GM12878 (cell line): ENCODE results near the gene IGSF6. TPM values are rescaled to one million over a fixed set of nuclear protein-coding genes. Genes with fewer than 3 reads are reported as not detected.

Source experiments
- ATAC-seq: fragments of 200-7000 bp; cut with Tn5 transposase; 3 replicates; pipeline ENCODE4 v1.9.1; 2020; ENCODE audit warnings: mild to moderate bottlenecking, moderate library complexity
- BruUV-seq: library from RNA; stranded (reverse); fragments of 400-500 nt; replicated peaks from 2 replicates; lab custom pipeline; 2021; lab: Mats Ljungman, UMichigan
- CTCF ChIA-PET: fragments of 300-600 bp; sonication (Branson Sonifier 250); formaldehyde crosslinking; extraction: SDS; loops from one replicate; lab custom pipeline; 2021; ENCODE audit warnings: inconsistent platforms; lab: Yijun Ruan, JAX
- POLR2A ChIA-PET: fragments of 350-600 bp; formaldehyde crosslinking; extraction: SDS; loops from one replicate; lab custom pipeline; 2021; ENCODE audit warnings: inconsistent platforms; lab: Charles Lee
- RAD21 ChIA-PET: fragments of 300-600 bp; sonication (Branson Sonifier 250); formaldehyde crosslinking; loops from one replicate; lab custom pipeline; 2023; ENCODE audit warnings: antibody characterized with exemption; ENCODE audit not compliant: unreplicated experiment; lab: Charles Lee
- SMC1A ChIA-PET: fragments of 300-600 bp; sonication (Branson Sonifier 250); formaldehyde crosslinking; loops from one replicate; lab custom pipeline; 2023; ENCODE audit not compliant: unreplicated experiment, uncharacterized antibody; lab: Charles Lee
- DNase-seq: peaks from one replicate; pipeline ENCODE4 v3.0.0-alpha.2; 2011; ENCODE audit warnings: low read depth, low spot score
- FAIRE-seq: peaks from 3 replicates; lab custom pipeline; 2011; peaks lifted over from hg19 to GRCh38; lab: Jason Lieb, UNC
- H2AFZ ChIP-seq: 2 replicates; pipeline ENCODE4 v1.6.0; 2011; ENCODE audit warnings: low read depth, low read length, control low read depth; ENCODE audit not compliant: control insufficient read depth
- H3K27ac ChIP-seq: 2 replicates; pipeline ENCODE4 v1.5.1; 2011; ENCODE audit warnings: control low read depth; ENCODE audit not compliant: control insufficient read depth, insufficient read depth
- H3K27me3 ChIP-seq, 2 experiments: replicated peaks in 1 of 2; 2 replicates each; pipeline versions ENCODE4 v1.6.0 to v1.6.1; 2011; ENCODE audit warnings: low read length in 1 of 2; ENCODE audit not compliant: control insufficient read depth in 2 of 2, insufficient read depth in 2 of 2
- H3K36me3 ChIP-seq, 2 experiments: 2 replicates each; pipeline ENCODE4 v1.5.1; 2011; ENCODE audit warnings: low read length in 1 of 2; ENCODE audit not compliant: control insufficient read depth in 2 of 2, insufficient read depth in 2 of 2
- H3K4me1 ChIP-seq: 2 replicates; pipeline ENCODE4 v1.6.1; 2011; ENCODE audit warnings: mild to moderate bottlenecking, low read length, moderate library complexity, mixed read lengths; ENCODE audit not compliant: control insufficient read depth, insufficient read depth
- H3K4me2 ChIP-seq: 2 replicates; pipeline ENCODE4 v1.6.0; 2011; ENCODE audit warnings: control low read depth; ENCODE audit not compliant: control insufficient read depth, insufficient read depth
- H3K4me3 ChIP-seq: fragments of 200-600 bp; sonication (generic); 2 replicates; pipeline ENCODE4 v1.5.1; 2016
- H3K79me2 ChIP-seq: 2 replicates; pipeline ENCODE4 v1.6.0; 2011; ENCODE audit warnings: low read length; ENCODE audit not compliant: control insufficient read depth, insufficient read depth
- H3K9ac ChIP-seq: 2 replicates; pipeline ENCODE4 v1.8.0; 2011; ENCODE audit warnings: low read length, control low read depth, mixed read lengths; ENCODE audit not compliant: control insufficient read depth, insufficient read depth
- H3K9me3 ChIP-seq: replicated peaks from 3 replicates; pipeline ENCODE4 v1.5.1; 2011; ENCODE audit warnings: mild to moderate bottlenecking, low read length; ENCODE audit not compliant: control insufficient read depth, insufficient read depth
- H4K20me1 ChIP-seq: 2 replicates; pipeline ENCODE4 v1.6.0; 2011; ENCODE audit not compliant: control insufficient read depth, insufficient read depth
- DPF2 ChIP-seq: fragments of 450-650 bp; IDR thresholded peaks from 2 replicates; pipeline ENCODE4 v1.6.1; 2017; ENCODE audit warnings: mild to moderate bottlenecking
- FOXM1 ChIP-seq: IDR thresholded peaks from 2 replicates; pipeline ENCODE4 v1.6.1; 2012; ENCODE audit warnings: low read depth, mild to moderate bottlenecking, inconsistent platforms, low read length, moderate library complexity
- HDAC2 ChIP-seq: fragments of 200-600 bp; sonication (generic); IDR thresholded peaks from 2 replicates; pipeline ENCODE4 v1.6.1; 2017
- IKZF2 ChIP-seq, 2 experiments: fragments of 450-650 bp; IDR thresholded peaks; 2 replicates each; pipeline ENCODE4 v1.6.1; 2017; ENCODE audit warnings: mild to moderate bottlenecking in 2 of 2, moderate library complexity in 2 of 2
- MYB ChIP-seq: fragments of 150-350 bp; IDR thresholded peaks from 2 replicates; pipeline ENCODE4 v1.6.1; 2014; ENCODE audit warnings: mild to moderate bottlenecking, low read depth, low read length, borderline replicate concordance
- NFXL1 ChIP-seq: fragments of 450-650 bp; IDR thresholded peaks from 2 replicates; pipeline ENCODE4 v1.6.1; 2017; ENCODE audit warnings: antibody characterized with exemption, mild to moderate bottlenecking, borderline replicate concordance
- NR2C2 ChIP-seq: IDR thresholded peaks from 2 replicates; pipeline ENCODE4 v1.6.1; 2011; ENCODE audit warnings: borderline replicate concordance, low read depth; ENCODE audit not compliant: control insufficient read depth, insufficient read length
- SP1 ChIP-seq: IDR thresholded peaks from one replicate; pipeline ENCODE4 v1.6.1; 2011; ENCODE audit warnings: low read depth, low read length
- TCF12 ChIP-seq: IDR thresholded peaks from 2 replicates; pipeline ENCODE4 v1.6.1; 2011; ENCODE audit warnings: low read depth, mild to moderate bottlenecking, low read length
- ZSCAN29 ChIP-seq: fragments of 450-650 bp; IDR thresholded peaks from 2 replicates; pipeline ENCODE4 v1.6.1; 2017; ENCODE audit warnings: mild to moderate bottlenecking, moderate library complexity
- WGBS: methylation state at CpG from one replicate; pipeline ENCODE4 v1.1.6; 2016; ENCODE audit warnings: low lambda C conversion rate; ENCODE audit not compliant: insufficient replicate concordance, insufficient coverage; ENCODE audit errors: missing lambda C conversion rate; 5-methylcytosine and 5-hydroxymethylcytosine counted together
- in situ Hi-C: fragments of 300-500 bp; cut with MboI; formaldehyde crosslinking; loops from 9 replicates; pipeline ENCODE4 v1.14.3; 2018; ENCODE audit warnings: mixed read lengths
- intact Hi-C: fragments of 100-400 bp; cut with micrococcal nuclease; formaldehyde crosslinking; loops from one replicate; pipeline ENCODE4 v1.14.2; 2022; ENCODE audit not compliant: unreplicated experiment
- polyA plus RNA-seq, 11 experiments: library from polyadenylated mRNA; depleted of rRNA in 4 of 11; unstranded in 6 of 11; stranded (reverse) in 5 of 11; fragments of >200 nt; fragmentation: Nextera tagmentation in 4 of 11; fragmentation: Illumina TruSeq in 1 of 11; extraction: Ambion mirVana in 4 of 11; extraction: Trizol in 1 of 11; gene quantifications; 1 replicate in 1 of 11; 2 replicates in 10 of 11; pipeline versions ENCODE4 v1.2.1 to v1.2.3, GENCODE V29; 2011 to 2016; ENCODE audit warnings: inconsistent platforms in 2 of 11, missing spikeins in 2 of 11, low read depth in 1 of 11
- total RNA-seq, 4 experiments: library from RNA; depleted of rRNA in 3 of 4; stranded (reverse); fragments of >200 nt in 3 of 4; fragmentation: Illumina TruSeq in 1 of 4; extraction: Trizol in 1 of 4; gene quantifications; 2 replicates each; pipeline versions ENCODE4 v1.2.1 to v1.2.3, GENCODE V29; 2013 to 2021
- TF ChIP-seq, protein P1 (sequence below): IDR thresholded peaks from 2 replicates; pipeline ENCODE4 v1.6.1; 2012; ENCODE audit warnings: mild to moderate bottlenecking, low read depth, low read length
- TF ChIP-seq, protein P2 (sequence below): IDR thresholded peaks from 2 replicates; pipeline ENCODE4 v1.6.1; 2012; ENCODE audit warnings: improper control_type of control experiment, low read depth, low read length; ENCODE audit not compliant: insufficient replicate concordance

IGSF6 gene
- total and polyA plus RNA-seq, 10 of the 15 experiments (the other 5 are each of a cell fraction or from before 2014, with no cell fraction given) = 0.32 to 1.2 (median 0.72) TPM

DNA sequence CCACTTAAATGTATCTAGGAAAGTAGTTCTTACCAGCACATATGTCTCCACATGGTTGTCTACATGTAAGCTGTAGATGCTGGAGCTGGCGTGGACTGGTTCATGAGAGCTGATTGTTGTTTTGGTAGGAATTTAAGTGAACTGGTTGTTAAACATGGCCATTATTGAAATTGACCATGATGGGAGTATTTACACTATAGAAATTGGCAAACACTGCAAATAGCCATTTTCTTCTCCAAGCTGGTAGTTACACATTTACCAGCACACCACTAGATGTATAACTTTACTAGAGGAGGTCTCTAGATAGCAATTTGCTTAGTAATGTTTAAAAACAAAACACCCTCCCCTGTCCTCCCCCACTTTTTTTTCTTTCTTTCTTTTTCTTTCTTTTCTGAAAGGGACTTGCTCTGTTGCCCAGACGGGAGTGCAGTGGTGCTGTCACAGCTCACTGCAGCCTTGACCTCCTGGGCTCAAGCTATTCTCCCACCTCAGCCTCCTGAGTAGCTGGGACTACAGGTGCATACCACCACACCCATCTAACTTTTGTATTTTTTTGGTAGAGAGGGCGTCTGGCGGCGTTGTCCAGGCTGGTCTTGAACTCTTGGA is 24.2 kb downstream of the IGSF6 start:
- WGBS = 93% methylated on average over 5 of the region's 5 CpGs
- RAD21 ChIA-PET = interaction anchor here (0.5 kb wide), 1 partner anchor 783 kb away, joined by 5 read pairs; no protein-coding TSS in a partner anchor
- H3K27ac ChIP-seq = no peak overlapping the region
- peaks cover 2 to 8% of the 10 kb centered on the region in 2 experiments; a peak in 3 of 4 replicates for H3K36me3 ChIP-seq
- H3K9me3 ChIP-seq = no peaks in the 10 kb centered on the region; the same call in 2 of the 3 replicates
- DNase-seq (no peak), FAIRE-seq (no peak), ATAC-seq (no peak)
- intact Hi-C loops = no loop called here
- no peak overlapping the region for H3K9ac ChIP-seq
- CTCF ChIA-PET = interaction anchor here (0.5 kb wide), 1 partner anchor 1968 kb away, joined by 3 read pairs; the partner anchor contains the start of gene NDUFAB1
- no peaks in the 10 kb centered on the region; the same call in 1 of the 2 replicates for H3K4me1 ChIP-seq
- SMC1A ChIA-PET = interaction anchor here (1.0 to 1.5 kb wide), 2 partner anchors 10 to 13 kb away, joined by 4 to 5 read pairs; no protein-coding TSS in a partner anchor
- no TSS peak for BruUV-seq
- POLR2A ChIA-PET = no interaction called here
- no peaks in the 10 kb centered on the region; the same call in 1 of the 2 replicates for H4K20me1 ChIP-seq
- H2AFZ ChIP-seq = no peak overlapping the region
- in situ Hi-C loops = no loop called here
- no peak for TF ChIP-seq NR2C2
- no peak for TF ChIP-seq ZSCAN29
- TF ChIP-seq SP1 = no peak
- no peak for TF ChIP-seq HDAC2
- TF ChIP-seq MYB = no peak
- no peak for TF ChIP-seq IKZF2 (IDR thresholded peaks at IDR 0.05)
- TF ChIP-seq, protein P1, sequence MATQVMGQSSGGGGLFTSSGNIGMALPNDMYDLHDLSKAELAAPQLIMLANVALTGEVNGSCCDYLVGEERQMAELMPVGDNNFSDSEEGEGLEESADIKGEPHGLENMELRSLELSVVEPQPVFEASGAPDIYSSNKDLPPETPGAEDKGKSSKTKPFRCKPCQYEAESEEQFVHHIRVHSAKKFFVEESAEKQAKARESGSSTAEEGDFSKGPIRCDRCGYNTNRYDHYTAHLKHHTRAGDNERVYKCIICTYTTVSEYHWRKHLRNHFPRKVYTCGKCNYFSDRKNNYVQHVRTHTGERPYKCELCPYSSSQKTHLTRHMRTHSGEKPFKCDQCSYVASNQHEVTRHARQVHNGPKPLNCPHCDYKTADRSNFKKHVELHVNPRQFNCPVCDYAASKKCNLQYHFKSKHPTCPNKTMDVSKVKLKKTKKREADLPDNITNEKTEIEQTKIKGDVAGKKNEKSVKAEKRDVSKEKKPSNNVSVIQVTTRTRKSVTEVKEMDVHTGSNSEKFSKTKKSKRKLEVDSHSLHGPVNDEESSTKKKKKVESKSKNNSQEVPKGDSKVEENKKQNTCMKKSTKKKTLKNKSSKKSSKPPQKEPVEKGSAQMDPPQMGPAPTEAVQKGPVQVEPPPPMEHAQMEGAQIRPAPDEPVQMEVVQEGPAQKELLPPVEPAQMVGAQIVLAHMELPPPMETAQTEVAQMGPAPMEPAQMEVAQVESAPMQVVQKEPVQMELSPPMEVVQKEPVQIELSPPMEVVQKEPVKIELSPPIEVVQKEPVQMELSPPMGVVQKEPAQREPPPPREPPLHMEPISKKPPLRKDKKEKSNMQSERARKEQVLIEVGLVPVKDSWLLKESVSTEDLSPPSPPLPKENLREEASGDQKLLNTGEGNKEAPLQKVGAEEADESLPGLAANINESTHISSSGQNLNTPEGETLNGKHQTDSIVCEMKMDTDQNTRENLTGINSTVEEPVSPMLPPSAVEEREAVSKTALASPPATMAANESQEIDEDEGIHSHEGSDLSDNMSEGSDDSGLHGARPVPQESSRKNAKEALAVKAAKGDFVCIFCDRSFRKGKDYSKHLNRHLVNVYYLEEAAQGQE = no peak
- TF ChIP-seq, protein P2, sequence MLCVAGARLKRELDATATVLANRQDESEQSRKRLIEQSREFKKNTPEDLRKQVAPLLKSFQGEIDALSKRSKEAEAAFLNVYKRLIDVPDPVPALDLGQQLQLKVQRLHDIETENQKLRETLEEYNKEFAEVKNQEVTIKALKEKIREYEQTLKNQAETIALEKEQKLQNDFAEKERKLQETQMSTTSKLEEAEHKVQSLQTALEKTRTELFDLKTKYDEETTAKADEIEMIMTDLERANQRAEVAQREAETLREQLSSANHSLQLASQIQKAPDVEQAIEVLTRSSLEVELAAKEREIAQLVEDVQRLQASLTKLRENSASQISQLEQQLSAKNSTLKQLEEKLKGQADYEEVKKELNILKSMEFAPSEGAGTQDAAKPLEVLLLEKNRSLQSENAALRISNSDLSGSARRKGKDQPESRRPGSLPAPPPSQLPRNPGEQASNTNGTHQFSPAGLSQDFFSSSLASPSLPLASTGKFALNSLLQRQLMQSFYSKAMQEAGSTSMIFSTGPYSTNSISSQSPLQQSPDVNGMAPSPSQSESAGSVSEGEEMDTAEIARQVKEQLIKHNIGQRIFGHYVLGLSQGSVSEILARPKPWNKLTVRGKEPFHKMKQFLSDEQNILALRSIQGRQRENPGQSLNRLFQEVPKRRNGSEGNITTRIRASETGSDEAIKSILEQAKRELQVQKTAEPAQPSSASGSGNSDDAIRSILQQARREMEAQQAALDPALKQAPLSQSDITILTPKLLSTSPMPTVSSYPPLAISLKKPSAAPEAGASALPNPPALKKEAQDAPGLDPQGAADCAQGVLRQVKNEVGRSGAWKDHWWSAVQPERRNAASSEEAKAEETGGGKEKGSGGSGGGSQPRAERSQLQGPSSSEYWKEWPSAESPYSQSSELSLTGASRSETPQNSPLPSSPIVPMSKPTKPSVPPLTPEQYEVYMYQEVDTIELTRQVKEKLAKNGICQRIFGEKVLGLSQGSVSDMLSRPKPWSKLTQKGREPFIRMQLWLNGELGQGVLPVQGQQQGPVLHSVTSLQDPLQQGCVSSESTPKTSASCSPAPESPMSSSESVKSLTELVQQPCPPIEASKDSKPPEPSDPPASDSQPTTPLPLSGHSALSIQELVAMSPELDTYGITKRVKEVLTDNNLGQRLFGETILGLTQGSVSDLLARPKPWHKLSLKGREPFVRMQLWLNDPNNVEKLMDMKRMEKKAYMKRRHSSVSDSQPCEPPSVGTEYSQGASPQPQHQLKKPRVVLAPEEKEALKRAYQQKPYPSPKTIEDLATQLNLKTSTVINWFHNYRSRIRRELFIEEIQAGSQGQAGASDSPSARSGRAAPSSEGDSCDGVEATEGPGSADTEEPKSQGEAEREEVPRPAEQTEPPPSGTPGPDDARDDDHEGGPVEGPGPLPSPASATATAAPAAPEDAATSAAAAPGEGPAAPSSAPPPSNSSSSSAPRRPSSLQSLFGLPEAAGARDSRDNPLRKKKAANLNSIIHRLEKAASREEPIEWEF = no peak
- TF ChIP-seq DPF2 = no peak
- TF ChIP-seq TCF12 = no peak
- TF ChIP-seq FOXM1 = no peak
- TF ChIP-seq NFXL1 = no peak
- no peak overlapping the region for H3K4me3 ChIP-seq
- H3K79me2 ChIP-seq = no peaks in the 10 kb centered on the region
- no peaks in the 10 kb centered on the region for H3K27me3 ChIP-seq
- no peak overlapping the region for H3K4me2 ChIP-seq
